Immature natural killer cell (primary cell): ENCODE results near the gene RNF217. TPM values are rescaled to one million over a fixed set of nuclear protein-coding genes. Genes with fewer than 3 reads are reported as not detected.
A peak's percentile ranks its signal among the peaks of the same experiment; 100 is the strongest.

Source experiments
- DNase-seq, 3 donors: peaks; one replicate each; pipeline ENCODE4 v3.0.0; 2022; ENCODE audit warnings: mixed read lengths in 1 of 3
- H3K27ac Mint-ChIP-seq, 6 donors: one replicate each; pipeline ENCODE4 v1.8.0; 2020; ENCODE audit warnings: mixed read lengths in 6 of 6, mild to moderate bottlenecking in 5 of 6, inconsistent platforms in 4 of 6, moderate library complexity in 3 of 6
- H3K27me3 Mint-ChIP-seq, 3 donors: one replicate each; pipeline ENCODE4 v1.8.0; 2020 to 2021; ENCODE audit warnings: low read depth in 3 of 3, mild to moderate bottlenecking in 3 of 3, mixed read lengths in 3 of 3, moderate library complexity in 3 of 3, inconsistent platforms in 1 of 3
- H3K36me3 Mint-ChIP-seq, 3 donors: one replicate each; pipeline ENCODE4 v1.8.0; 2020; ENCODE audit warnings: mixed read lengths in 3 of 3, inconsistent platforms in 2 of 3, mild to moderate bottlenecking in 2 of 3
- H3K4me1 Mint-ChIP-seq, 2 donors: one replicate each; pipeline ENCODE4 v1.8.0; 2020; ENCODE audit warnings: inconsistent platforms in 2 of 2, mild to moderate bottlenecking in 2 of 2, mixed read lengths in 2 of 2, moderate library complexity in 1 of 2
- H3K4me3 Mint-ChIP-seq, 5 donors: one replicate each; pipeline ENCODE4 v1.8.0; 2020; ENCODE audit warnings: mild to moderate bottlenecking in 5 of 5, mixed read lengths in 5 of 5, inconsistent platforms in 3 of 5, moderate library complexity in 3 of 5
- H3K9me3 Mint-ChIP-seq, 6 donors: one replicate each; pipeline ENCODE4 v1.8.0; 2020; ENCODE audit warnings: mild to moderate bottlenecking in 6 of 6, mixed read lengths in 6 of 6, inconsistent platforms in 4 of 6, moderate library complexity in 3 of 6
- polyA plus RNA-seq, 3 donors: library from polyadenylated mRNA; unstranded; fragments of 300-500 nt; fragmentation: Illumina TruSeq; gene quantifications; one replicate each; pipeline ENCODE4 v1.2.3, GENCODE V29; 2021

RNF217 gene
- polyA plus RNA-seq, 3 donors from 2014 or later = 0.21 to 1.8 (median 0.25) TPM

DNA sequence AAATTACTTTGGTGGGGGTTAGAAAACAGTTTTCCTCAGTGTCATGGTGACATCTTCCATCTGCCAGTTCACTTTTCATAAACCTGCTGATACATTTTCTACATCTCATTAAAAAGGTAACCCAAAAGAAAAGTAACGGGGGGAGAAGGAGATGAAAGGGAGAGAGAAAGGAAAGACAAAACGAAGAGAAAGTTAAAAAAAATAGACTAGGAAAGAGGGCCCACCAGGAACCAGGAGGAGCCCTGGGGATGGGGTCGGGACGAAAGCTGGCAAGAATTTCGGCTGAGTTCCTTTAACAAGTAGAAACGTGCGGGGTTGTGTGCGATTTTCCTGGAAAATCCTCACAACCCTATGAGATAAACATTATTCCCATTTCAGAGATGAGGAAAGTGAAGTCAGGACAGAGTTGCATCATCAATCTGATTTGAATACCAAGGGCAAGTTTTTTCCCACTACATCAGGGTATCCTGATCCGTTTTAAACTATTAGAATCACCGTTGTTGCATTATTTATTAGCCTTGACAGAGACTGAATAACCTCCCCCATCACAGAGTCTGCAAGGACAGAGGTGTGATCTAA lies 137.9 kb downstream of the RNF217 start:
- H3K4me3 Mint-ChIP-seq = peak overlapping the region; percentile 78 to 85 (median 80)
- H3K36me3 Mint-ChIP-seq = no peaks in the 10 kb centered on the region
- peaks cover 0 to 7% (median 2%) of the 10 kb centered on the region in 3 donors for H3K27me3 Mint-ChIP-seq
- DNase-seq = no peak
- no peaks in the 10 kb centered on the region for H3K9me3 Mint-ChIP-seq
- H3K4me1 Mint-ChIP-seq = peaks cover 8 to 18% of the 10 kb centered on the region in 2 donors
- H3K27ac Mint-ChIP-seq = peak overlapping the region in 1 of 6 donors; percentile 54

DNA sequence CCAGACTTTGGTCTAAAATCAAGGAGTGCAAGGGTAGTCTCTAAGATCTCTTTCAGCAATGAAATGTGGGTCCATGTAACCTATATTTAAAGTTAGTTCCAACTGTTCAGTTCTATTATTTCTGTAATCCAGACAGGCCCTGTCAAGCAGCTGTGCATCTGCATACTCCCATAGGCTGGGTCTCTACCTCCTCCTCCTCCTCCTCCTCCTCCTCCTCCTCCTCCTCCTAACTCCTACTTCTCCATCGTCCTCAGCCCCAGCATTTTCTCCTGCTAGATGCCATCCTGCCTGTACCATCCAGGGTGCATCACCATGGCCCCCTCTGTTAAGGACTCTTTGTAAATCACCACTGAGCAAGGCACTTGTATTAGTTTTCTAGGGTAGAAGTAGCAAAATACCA lies 138.9 kb downstream of the RNF217 start:
- no peaks in the 10 kb centered on the region for H3K36me3 Mint-ChIP-seq
- no peak for DNase-seq
- peaks cover 8 to 18% of the 10 kb centered on the region in 2 donors for H3K4me1 Mint-ChIP-seq
- no peaks in the 10 kb centered on the region for H3K9me3 Mint-ChIP-seq
- peak overlapping the region in 3 of 6 donors; percentile 12 to 60 (median 51) for H3K27ac Mint-ChIP-seq
- peaks cover 0 to 7% (median 2%) of the 10 kb centered on the region in 3 donors for H3K27me3 Mint-ChIP-seq
- H3K4me3 Mint-ChIP-seq = peak overlapping the region in 2 of 5 donors; percentile 20 to 31

DNA sequence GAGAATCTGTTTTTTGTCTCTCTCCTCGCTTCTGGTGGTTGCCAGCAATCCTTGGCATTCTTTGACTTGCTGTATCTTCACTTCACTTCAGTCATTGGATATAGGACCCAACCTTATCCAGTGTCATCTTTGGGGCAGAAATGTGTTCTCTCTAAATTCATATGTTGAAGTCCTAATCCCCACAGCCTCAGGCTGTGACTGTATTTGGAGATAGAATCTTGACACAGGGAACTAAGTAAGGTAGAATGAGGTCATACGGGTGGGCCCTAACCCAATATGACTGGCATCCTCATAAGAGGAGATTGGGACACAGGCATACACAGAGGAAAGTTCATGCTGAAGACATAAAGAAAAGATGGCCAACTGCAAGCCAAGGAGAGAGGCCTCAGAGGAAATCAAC lies 139.4 kb downstream of the RNF217 start:
- peaks cover 8 to 18% of the 10 kb centered on the region in 2 donors for H3K4me1 Mint-ChIP-seq
- no peak for DNase-seq
- H3K9me3 Mint-ChIP-seq = no peaks in the 10 kb centered on the region
- H3K4me3 Mint-ChIP-seq = no peak overlapping the region
- H3K27me3 Mint-ChIP-seq = peaks cover 0 to 7% (median 2%) of the 10 kb centered on the region in 3 donors
- no peaks in the 10 kb centered on the region for H3K36me3 Mint-ChIP-seq
- no peak overlapping the region for H3K27ac Mint-ChIP-seq

DNA sequence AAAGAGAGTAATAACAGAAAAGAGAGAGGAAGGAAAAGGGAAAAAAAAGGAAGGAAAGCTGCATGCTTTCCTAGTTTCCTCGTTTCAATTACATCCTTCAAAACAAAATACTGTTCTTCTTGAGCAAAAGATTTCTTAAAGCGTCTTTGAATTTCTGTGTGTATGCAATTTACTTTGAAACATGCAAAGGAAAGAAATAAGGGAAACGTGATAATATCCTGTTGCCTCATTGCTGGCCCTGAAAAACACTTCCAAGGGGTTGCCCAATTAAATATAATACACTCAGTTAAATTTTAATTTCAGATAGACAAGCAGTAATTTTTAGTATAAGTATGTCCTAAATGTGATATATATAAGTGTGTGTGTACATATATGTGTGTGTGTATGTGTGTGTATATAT lies 140.2 kb downstream of the RNF217 start:
- no peak overlapping the region for H3K27ac Mint-ChIP-seq
- H3K4me1 Mint-ChIP-seq = peaks cover 8 to 18% of the 10 kb centered on the region in 2 donors
- no peak overlapping the region for H3K4me3 Mint-ChIP-seq
- peaks cover 0 to 7% (median 2%) of the 10 kb centered on the region in 3 donors for H3K27me3 Mint-ChIP-seq
- no peak for DNase-seq
- no peaks in the 10 kb centered on the region for H3K36me3 Mint-ChIP-seq
- H3K9me3 Mint-ChIP-seq = no peaks in the 10 kb centered on the region

DNA sequence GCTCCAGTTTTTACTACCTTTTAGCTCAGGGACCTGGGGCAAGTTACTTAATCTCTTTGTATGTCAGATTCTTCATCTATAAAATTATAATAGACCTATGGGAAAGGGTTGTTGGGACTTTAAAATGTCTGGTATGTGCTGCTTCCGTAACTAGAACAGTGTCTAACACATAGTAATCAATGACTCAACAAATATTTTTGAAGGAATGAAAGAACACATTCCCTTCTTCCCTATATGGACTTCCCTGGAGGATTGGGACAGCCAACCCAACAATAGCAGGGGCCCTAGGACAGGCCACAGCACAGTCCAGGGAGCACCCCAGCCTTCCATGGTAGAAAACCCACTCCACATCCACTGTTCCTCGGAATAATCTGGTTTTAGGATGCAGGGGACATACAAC lies 140.7 kb downstream of the RNF217 start:
- Mint-ChIP-seq H3K4me3 (no peak overlapping the region), H3K9me3 (no peaks in the 10 kb centered on the region), H3K27me3 (peaks cover 0 to 7% (median 2%) of the 10 kb centered on the region in 3 donors), H3K4me1 (peaks cover 8 to 18% of the 10 kb centered on the region in 2 donors), H3K27ac (no peak overlapping the region), H3K36me3 (no peaks in the 10 kb centered on the region)
- no peak for DNase-seq

DNA sequence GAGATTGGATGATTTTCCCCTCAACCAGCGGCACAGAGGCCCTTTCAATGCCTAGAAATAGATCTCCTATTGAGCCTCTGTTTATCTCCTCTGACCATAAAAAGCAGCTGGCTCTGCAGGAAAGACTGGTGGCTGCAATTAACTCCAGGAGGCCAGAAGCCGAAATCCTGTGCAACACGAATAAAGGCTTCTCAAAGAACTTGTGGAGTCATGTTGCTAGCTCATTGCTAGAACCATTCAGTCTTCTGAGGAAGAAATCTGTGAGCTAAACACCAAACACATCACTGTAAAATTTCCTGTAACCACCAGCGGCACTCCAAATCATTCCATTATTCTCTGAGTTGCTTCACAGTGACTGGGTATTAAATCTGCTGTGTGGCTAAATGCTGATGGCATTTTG lies 142.2 kb downstream of the RNF217 start:
- H3K36me3 Mint-ChIP-seq = peaks cover 0 to 2% (median 0%) of the 10 kb centered on the region in 3 donors
- H3K4me3 Mint-ChIP-seq = no peak overlapping the region
- peaks cover 6 to 9% of the 10 kb centered on the region in 2 donors for H3K4me1 Mint-ChIP-seq
- peaks cover 0 to 4% (median 0%) of the 10 kb centered on the region in 3 donors for H3K27me3 Mint-ChIP-seq
- no peak for DNase-seq
- peaks cover 0 to 6% (median 2%) of the 10 kb centered on the region in 6 donors for H3K9me3 Mint-ChIP-seq
- no peak overlapping the region for H3K27ac Mint-ChIP-seq

DNA sequence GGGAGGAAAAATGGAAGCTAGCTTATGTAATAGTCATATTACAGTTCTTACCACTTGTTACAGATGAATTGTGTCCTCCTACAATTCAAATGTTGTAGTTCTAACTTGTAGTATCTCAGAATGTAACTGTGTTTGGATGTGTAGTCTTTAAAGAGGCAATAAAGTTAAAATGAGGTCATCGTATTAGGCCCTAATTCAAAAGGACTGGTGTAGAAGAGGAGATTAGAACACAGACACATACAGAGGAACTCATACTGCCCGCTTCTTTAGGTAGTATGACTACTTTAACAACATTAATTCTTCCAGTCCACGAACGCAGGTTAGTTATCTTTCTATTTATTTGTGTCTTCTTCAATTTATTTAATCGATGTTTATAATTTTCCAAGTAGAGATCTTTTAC lies 144.8 kb downstream of the RNF217 start:
- Mint-ChIP-seq H3K27ac (no peak overlapping the region), H3K9me3 (peaks cover 12 to 32% (median 26%) of the 10 kb centered on the region in 6 donors), H3K36me3 (peaks cover 17 to 22% (median 17%) of the 10 kb centered on the region in 3 donors), H3K4me3 (no peak overlapping the region), H3K27me3 (peaks cover 0 to 4% (median 0%) of the 10 kb centered on the region in 3 donors), H3K4me1 (no peaks in the 10 kb centered on the region)
- DNase-seq = no peak

DNA sequence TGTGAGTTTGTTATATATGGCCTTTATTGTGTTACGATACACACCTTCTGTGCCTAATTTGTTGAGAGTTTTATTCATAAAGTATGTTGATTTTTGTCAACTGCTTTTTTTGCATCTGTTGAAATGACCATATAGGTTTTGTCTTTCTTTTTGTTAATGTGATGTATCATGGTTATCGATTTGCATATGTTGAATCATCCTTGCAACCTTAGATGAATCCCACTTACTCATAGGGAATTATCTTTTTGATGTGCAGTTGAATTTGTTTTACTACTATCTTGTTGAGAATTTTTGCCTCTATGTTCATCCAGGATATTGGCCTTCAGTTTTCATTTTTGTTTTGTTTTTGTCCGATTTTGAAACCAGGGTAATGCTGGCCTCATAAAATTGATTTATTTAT lies 145.7 kb downstream of the RNF217 start:
- Mint-ChIP-seq H3K36me3 (peaks cover 17 to 22% (median 22%) of the 10 kb centered on the region in 3 donors), H3K4me3 (no peak overlapping the region)

DNA sequence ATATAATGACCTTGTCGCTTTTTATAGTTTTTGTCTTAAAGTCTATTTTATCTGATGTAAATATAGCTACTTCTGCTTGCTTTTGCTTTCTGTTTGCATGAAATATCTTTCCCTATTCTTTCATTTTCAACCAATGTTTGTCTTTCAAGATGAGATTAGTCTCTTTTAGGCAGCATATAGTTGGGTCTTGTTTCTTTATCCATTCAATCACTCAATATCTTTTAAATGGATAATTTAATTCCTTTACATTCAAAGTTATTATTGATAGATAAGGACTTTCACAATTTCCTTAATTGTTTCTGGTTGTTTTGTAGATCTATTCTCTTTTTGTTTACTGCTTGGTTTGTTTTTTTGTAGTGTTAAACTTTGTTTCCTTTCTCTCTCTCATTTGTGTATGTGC lies 147.8 kb downstream of the RNF217 start:
- peaks cover 0 to 2% (median 0%) of the 10 kb centered on the region in 3 donors for H3K27me3 Mint-ChIP-seq
- no peak overlapping the region for H3K27ac Mint-ChIP-seq
- H3K4me3 Mint-ChIP-seq = no peak overlapping the region
- H3K9me3 Mint-ChIP-seq = peaks cover 12 to 35% (median 29%) of the 10 kb centered on the region in 6 donors
- peaks cover 17 to 22% (median 22%) of the 10 kb centered on the region in 3 donors for H3K36me3 Mint-ChIP-seq
- DNase-seq = no peak
- H3K4me1 Mint-ChIP-seq = no peaks in the 10 kb centered on the region

More for the DNA sequence above, 145.7 kb downstream of the RNF217 start:
- H3K27me3 Mint-ChIP-seq = peaks cover 0 to 4% (median 0%) of the 10 kb centered on the region in 3 donors
- no peak overlapping the region for H3K27ac Mint-ChIP-seq
- H3K4me1 Mint-ChIP-seq = no peaks in the 10 kb centered on the region
- DNase-seq = no peak
- H3K9me3 Mint-ChIP-seq = peaks cover 12 to 35% (median 29%) of the 10 kb centered on the region in 6 donors

DNA sequence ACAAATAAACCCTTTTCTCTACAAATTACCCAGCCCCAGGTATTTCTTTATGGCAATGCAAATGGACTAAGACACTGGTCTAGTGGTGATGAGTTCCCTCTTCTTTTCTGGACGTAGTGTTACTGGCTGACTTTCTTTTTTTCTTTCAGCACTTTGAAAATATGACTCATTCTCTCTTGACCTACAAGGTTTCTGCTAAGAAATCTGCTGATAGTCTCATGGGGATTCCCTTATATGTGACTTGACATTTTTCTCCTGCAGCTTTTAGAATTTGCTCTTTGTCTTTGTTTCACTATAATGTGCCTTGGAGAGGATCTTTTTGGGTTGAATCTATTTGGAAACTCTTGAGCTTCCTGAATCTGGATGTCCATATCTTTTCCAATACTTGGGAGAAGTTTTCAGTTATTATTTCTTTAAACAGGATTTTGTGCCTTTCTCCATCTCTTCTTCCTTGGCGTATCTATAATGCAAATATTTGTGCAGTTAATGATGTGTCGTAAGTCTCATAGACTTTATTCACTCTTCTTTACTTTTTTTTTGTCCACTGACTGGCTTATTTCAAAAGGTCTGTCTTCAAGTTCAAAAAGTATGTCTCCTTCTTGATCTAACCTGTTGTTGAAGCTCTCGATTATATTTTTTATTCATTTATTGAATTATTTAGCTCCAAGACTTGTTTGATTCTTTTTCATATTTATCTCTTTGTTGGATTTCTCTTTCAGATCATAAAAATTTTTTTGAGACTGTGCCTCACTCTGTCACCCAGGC lies 149.2 kb downstream of the RNF217 start:
- Mint-ChIP-seq H3K9me3 (peaks cover 12 to 35% (median 29%) of the 10 kb centered on the region in 6 donors), H3K4me1 (no peaks in the 10 kb centered on the region), H3K27ac (no peak overlapping the region), H3K36me3 (peaks cover 17 to 22% (median 22%) of the 10 kb centered on the region in 3 donors), H3K4me3 (peak overlapping the region in 1 of 5 donors; percentile 17), H3K27me3 (peaks cover 0 to 2% (median 0%) of the 10 kb centered on the region in 3 donors)
- no peak for DNase-seq

DNA sequence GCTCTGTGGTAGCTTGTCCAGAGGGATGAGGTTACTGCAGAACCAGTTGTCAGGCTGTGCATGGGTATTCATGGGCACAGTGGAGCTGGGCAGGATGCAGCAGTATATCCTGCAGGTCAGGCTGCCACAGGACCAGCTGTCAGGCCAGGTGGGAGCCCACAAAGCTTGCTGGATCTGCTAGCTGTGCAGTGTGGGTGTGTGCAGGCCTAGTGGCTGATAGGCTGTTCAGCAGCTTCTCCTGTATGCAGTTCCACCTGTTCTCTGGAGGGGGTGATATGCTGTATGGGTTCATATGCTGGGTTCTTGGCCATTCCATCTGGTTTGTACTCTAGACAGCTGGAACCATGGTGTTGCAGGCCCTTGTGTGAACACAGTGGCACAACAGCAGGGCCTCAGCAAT lies 150.7 kb downstream of the RNF217 start:
- no peak overlapping the region for H3K4me3 Mint-ChIP-seq
- no peak overlapping the region for H3K27ac Mint-ChIP-seq
- H3K27me3 Mint-ChIP-seq = peaks cover 0 to 3% (median 2%) of the 10 kb centered on the region in 3 donors
- peaks cover 17 to 22% (median 22%) of the 10 kb centered on the region in 3 donors for H3K36me3 Mint-ChIP-seq
- peaks cover 12 to 35% (median 29%) of the 10 kb centered on the region in 6 donors for H3K9me3 Mint-ChIP-seq
- no peak for DNase-seq
- no peaks in the 10 kb centered on the region for H3K4me1 Mint-ChIP-seq

DNA sequence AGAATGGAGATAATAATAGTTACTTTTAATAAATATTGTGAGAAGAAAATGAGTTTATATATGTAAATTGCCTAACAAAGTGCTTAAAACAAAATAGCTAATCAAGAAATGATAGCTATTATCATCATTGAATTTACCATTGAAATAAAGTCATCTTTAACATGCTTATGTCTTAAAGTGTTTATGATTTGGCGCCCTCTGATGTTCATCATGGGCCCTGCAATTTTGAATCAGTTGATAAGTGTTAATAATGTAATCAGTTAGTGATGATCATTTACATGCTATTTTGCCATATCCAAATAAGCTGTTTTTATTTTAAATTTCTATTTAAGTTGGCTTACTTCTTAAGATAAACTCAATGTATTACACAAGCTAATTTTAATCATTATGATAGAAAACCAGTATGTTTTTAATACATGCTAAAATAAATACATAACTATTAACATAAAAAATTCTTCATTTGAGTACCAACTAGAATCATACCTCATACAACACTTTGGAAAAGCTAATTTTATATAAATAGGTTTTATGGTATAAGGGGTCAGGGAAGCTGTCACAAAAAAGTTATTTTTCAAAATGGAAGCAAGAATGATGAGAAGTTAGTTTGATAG lies 152.1 kb downstream of the RNF217 start:
- Mint-ChIP-seq H3K4me1 (no peaks in the 10 kb centered on the region), H3K27ac (no peak overlapping the region), H3K27me3 (peaks cover 0 to 3% (median 1%) of the 10 kb centered on the region in 3 donors), H3K9me3 (peaks cover 12 to 32% (median 27%) of the 10 kb centered on the region in 6 donors), H3K36me3 (peaks cover 17 to 22% (median 21%) of the 10 kb centered on the region in 3 donors), H3K4me3 (no peak overlapping the region)
- DNase-seq = peak; percentile 26 to 36 (median 29)

DNA sequence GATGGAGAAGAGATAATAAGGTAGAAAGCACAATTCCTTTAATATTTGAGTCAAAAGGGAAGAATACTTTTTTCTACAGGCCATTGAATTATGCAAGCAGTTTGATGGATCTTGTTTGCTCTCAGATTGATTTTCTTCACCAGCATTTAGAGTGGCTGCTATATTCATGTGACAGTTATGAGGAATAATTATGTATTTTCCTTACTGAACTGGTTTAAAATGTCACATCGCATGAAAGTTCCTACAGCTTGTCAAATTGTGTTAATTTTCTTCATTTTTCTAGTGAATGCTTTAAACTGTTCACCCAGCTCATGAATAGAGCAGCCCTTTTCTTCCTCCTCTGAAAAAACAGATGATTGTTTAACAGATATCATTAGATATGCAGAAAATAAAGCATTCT lies 153.9 kb downstream of the RNF217 start:
- DNase-seq = no peak
- Mint-ChIP-seq H3K9me3 (peaks cover 3 to 14% (median 13%) of the 10 kb centered on the region in 6 donors), H3K27ac (no peak overlapping the region), H3K36me3 (peaks cover 3 to 11% (median 5%) of the 10 kb centered on the region in 3 donors), H3K4me1 (no peaks in the 10 kb centered on the region), H3K4me3 (no peak overlapping the region), H3K27me3 (peaks cover 0 to 3% (median 2%) of the 10 kb centered on the region in 3 donors)

DNA sequence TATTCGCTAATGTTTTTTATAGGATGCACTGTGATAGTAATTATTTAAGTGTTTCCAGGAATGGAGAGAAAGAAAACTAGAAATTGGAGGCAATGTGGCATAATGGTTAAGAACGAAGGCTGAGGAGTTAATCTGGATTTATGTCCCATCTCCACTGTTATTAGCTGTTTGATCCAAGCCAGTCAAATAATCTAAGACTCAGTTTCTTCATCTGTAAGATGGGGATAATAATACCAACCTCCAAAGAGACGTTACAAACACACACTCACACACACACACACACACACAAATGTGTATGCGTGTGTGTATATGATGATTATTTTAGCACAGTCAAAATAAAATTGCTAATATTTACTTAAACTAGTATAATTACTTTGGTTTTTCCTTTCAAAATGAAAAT lies 154.5 kb downstream of the RNF217 start:
- H3K27ac Mint-ChIP-seq = no peak overlapping the region
- H3K4me1 Mint-ChIP-seq = no peaks in the 10 kb centered on the region
- peaks cover 0 to 9% (median 7%) of the 10 kb centered on the region in 6 donors for H3K9me3 Mint-ChIP-seq
- no peak overlapping the region for H3K4me3 Mint-ChIP-seq
- H3K36me3 Mint-ChIP-seq = peaks cover 0 to 5% (median under 1%) of the 10 kb centered on the region in 3 donors
- no peak for DNase-seq
- H3K27me3 Mint-ChIP-seq = peaks cover 0 to 3% (median 2%) of the 10 kb centered on the region in 3 donors
